K562 treated with DMSO at 1 percent for 48 hours (cell line): ENCODE measurements around the gene CPT1B. TPM values are rescaled to one million over a fixed set of nuclear protein-coding genes. Genes with fewer than 3 reads are reported as not detected.

Experiments
- total RNA-seq: library from RNA; unstranded; fragments of 300-600 nt; gene quantifications from 2 replicates; pipeline ENCODE4 v1.2.3, GENCODE V29; 2022; ENCODE audit warnings: low replicate concordance; ENCODE audit errors: extremely low read depth

Gene CPT1B
- not detected in 2 replicates for total RNA-seq

GRCh38 chr22:50577987-50578775 lies at the start of gene CPT1B:
Gene CPT1B (minus strand): TSS chr22:50578427. CDS start chr22:50577915, 512 bp downstream.

GRCh38 chr22:50600538-50600937 lies 22.3 kb upstream of the CPT1B start, which contains the start of gene MAPK8IP2:
Gene MAPK8IP2 (plus strand): TSS chr22:50600793. CDS start chr22:50600819, 26 bp downstream.

GRCh38 chr22:50582493-50583293 lies 4.5 kb upstream of the CPT1B start, which contains the start of gene CHKB:
Gene CHKB (minus strand): TSS chr22:50582849. CDS start chr22:50582781, 68 bp downstream.

GRCh38 chr22:50562523-50563412 lies 15.5 kb downstream of the CPT1B start, which contains the start of gene SYCE3:
Gene SYCE3 (minus strand): TSS chr22:50562919. CDS start chr22:50556405, 6,514 bp downstream.

GRCh38 chr22:50545522-50546325 lies 32.5 kb downstream of the CPT1B start, which contains the start of gene KLHDC7B:
Gene KLHDC7B (plus strand): TSS chr22:50545899. CDS start chr22:50546244, 345 bp downstream.

GRCh38 chr22:50529897-50530579 lies 48.2 kb downstream of the CPT1B start, which contains the start of gene TYMP:
Gene TYMP (minus strand): TSS chr22:50530012. CDS start chr22:50529709, 303 bp downstream.

GRCh38 chr22:50525104-50525857 lies 52.9 kb downstream of the CPT1B start, which contains the start of gene SCO2:
Gene SCO2 (minus strand): TSS chr22:50525598. CDS start chr22:50524411, 1,187 bp downstream.

Other genes starting within 250 kb of the CPT1B start
- gene PPP6R2, start 235.1 kb downstream of the CPT1B start, total RNA-seq, result 112 TPM in 1 of 2 replicates, not detected in the other
- 58.0 TPM in 1 of 2 replicates, not detected in the other for gene SBF1, start 103.4 kb downstream of the CPT1B start, total RNA-seq
- not detected in 2 replicates for gene ADM2, start 96.9 kb downstream of the CPT1B start, total RNA-seq
- not detected in 2 replicates for gene MIOX, start 91.6 kb downstream of the CPT1B start, total RNA-seq
- gene LMF2, start 70.7 kb downstream of the CPT1B start, total RNA-seq, result not detected in 2 replicates
- not detected in 2 replicates for gene NCAPH2, start 70.2 kb downstream of the CPT1B start, total RNA-seq
- not detected in 2 replicates for gene SCO2, start 52.8 kb downstream of the CPT1B start, total RNA-seq
- gene TYMP, start 48.4 kb downstream of the CPT1B start, total RNA-seq, result not detected in 2 replicates
- not detected in 2 replicates for gene KLHDC7B, start 32.5 kb downstream of the CPT1B start, total RNA-seq
- not detected in 2 replicates for gene SYCE3, start 15.5 kb downstream of the CPT1B start, total RNA-seq
- not detected in 2 replicates for gene CHKB, start 4.4 kb upstream of the CPT1B start, total RNA-seq
- not detected in 2 replicates for gene MAPK8IP2, start 22.4 kb upstream of the CPT1B start, total RNA-seq
- not detected in 2 replicates for gene ARSA, start 49.7 kb upstream of the CPT1B start, total RNA-seq
- not detected in 2 replicates for gene SHANK3, start 94.4 kb upstream of the CPT1B start, total RNA-seq
- not detected in 2 replicates for gene ACR, start 159.8 kb upstream of the CPT1B start, total RNA-seq
- gene RABL2B, start 205.2 kb upstream of the CPT1B start, total RNA-seq, result not detected in 2 replicates